Measurements from ENCODE around the gene PHACTR3. TPM values are rescaled to one million over a fixed set of nuclear protein-coding genes. Genes with fewer than 3 reads are reported as not detected.

PHACTR3 gene
- polyA plus RNA-seq, 1 donor: 8.3 TPM

DNA sequence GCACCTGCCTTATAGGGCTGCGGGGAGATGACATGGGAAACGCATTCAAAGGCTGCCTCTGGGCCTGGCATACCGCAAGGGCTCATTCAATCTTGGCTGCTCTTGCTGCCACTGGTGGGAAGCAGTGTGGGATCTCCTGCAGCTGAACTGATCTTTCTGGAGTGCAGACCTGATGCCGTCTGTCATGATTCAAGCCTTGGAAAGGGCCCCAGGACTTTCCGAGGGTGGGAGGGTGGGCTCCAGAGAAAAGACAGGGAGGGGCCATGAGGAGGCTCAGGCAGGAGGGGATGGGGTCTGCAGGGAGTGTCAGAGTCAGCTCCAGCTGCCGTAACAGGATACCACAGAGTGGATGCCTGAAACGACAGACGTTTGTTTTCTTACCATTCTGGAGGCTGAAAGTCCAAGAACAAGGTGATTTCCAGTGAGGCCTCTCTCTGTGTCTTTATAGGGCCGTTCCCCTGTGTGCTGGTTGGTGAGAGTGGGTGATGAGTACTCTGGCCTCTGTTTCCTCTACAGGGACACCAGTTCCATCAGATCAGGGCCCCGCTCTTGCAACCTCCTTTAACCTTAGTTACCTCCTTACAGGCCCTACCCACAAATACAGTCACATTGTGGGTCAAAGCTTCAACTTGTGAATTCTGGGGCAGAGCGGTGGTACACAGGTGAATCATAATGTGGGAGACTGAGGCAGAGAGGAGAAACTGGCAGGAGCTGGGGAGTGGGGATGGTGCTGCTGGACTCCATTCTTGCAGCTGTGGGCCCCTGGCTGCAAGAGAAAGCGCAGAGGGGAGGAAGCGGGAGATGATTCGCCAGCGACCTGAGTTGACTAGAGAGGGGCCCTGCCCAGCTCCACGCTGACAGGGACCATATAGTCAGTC, 180.7 kb downstream of the PHACTR3 start:
- Histone ChIP-seq H3K36me3 (ENCODE audit: control insufficient read depth, insufficient read depth, low read length) (no peaks in the 10 kb centered on the region), H3K4me1 (ENCODE audit: control insufficient read depth, insufficient read depth, low read length) (peaks cover 3% of the 10 kb centered on the region), H3K27ac (ENCODE audit: low read length) (no peak overlapping the region), H3K27me3 (ENCODE audit: control insufficient read depth, insufficient read depth, low read length) (no peaks in the 10 kb centered on the region), H3K9me3 (ENCODE audit: control insufficient read depth, low read depth, low read length) (no peaks in the 10 kb centered on the region), H3K4me3 (ENCODE audit: low read length) (no peak overlapping the region)
- peak in 1 of 2 donors; percentile 58 for DNase-seq
- WGBS (ENCODE audit: insufficient coverage, low lambda C conversion rate): no CpG with 5 or more reads among the region's 16 CpGs

DNA sequence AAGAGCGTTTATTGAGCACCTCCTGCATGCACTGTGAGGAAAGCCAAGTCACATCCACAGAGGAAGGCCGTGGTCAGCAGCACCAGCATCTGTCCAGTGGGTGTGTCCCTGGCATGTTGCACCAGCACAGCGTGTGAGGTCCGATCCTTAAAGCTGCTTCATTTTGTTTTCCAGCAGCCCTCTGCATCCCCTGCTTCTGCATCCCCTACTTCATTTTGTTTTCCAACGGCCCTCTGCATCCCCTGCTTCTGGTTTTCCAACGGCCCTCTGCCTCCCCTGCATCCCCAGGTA, 181.3 kb downstream of the PHACTR3 start:
- Histone ChIP-seq H3K4me3 (ENCODE audit: low read length) (no peak overlapping the region), H3K27ac (ENCODE audit: low read length) (no peak overlapping the region), H3K9me3 (ENCODE audit: control insufficient read depth, low read depth, low read length) (no peaks in the 10 kb centered on the region), H3K27me3 (ENCODE audit: control insufficient read depth, insufficient read depth, low read length) (peaks cover 4% of the 10 kb centered on the region), H3K36me3 (ENCODE audit: control insufficient read depth, insufficient read depth, low read length) (no peaks in the 10 kb centered on the region), H3K4me1 (ENCODE audit: control insufficient read depth, insufficient read depth, low read length) (peaks cover 3% of the 10 kb centered on the region)
- no CpG with 5 or more reads among the region's 6 CpGs for WGBS (ENCODE audit: insufficient coverage, low lambda C conversion rate)
- no peak for DNase-seq

DNA sequence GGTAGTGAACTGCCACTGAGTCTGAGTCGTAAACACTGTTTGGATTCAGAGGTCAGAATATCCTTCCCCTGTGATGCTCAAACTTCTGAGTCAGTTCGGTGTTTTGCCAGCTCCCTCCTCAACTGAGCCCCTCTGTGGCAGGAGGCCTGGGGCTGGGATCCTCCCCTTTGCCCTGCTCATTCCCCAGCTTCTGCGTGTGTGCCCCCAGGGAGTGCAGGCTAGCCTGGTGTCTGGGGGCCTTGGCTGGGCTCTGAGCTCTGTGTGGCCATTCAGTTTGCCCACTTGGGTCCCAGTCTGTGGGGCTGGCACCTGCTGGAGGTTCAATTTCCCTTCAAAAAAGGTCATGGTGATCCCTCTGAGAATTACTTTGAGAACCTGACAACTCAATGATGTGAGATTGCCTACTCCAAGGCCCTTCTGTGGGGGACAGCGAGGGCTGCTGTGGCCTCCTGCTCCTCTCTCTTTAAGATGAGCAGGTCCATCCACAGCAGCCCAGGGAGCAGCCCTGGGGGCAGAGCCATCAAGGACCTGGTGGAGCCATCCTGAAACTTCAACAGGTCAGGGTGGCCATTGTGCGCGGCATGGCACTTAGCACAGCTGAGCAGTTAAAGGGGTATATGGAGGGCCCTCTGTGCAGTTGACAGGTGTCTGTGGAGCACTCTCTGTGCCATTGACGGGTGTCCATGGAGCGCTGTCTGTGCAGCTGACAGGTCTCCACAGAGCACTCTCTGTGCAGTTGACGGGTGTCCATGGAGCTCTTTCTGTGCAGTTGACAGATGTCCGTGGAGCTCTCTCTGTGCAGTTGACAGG, 181.9 kb downstream of the PHACTR3 start:
- no peak for DNase-seq

DNA sequence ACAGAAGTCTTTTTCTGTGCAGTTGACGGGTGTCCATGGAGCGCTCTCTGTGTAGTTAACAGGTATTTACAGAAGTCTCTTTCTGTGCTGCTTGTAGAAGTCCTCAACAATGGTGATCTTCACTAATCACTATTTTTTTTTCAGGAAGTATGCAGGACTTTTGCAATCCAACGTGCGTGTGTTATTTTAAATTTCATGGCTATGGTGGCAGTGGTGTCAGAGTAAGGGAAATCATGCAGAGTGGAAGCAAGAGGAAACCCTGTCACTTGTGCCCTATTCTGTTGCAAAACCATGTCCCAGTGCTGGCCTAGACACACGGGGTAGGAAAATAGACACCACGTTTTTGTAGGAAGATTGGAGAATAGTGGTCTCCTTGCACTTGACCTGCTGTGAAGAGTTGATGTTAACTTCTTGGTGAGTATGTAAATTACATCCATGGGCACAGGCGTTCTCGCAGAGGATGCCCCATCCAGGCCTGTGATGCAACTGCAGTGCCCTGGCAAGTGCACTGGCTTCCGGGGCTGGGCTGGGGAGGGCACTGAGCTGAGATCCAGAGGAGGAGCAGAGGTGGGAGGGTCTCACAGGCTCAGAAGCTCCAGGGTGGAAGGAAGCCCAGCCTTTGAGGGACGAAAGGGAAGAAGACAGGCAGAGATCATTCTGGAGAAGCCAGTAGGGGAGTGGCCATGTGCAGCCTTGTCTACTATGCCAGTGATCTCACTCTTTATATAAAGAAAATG, 182.6 kb downstream of the PHACTR3 start:
- DNase-seq: no peak
- WGBS (ENCODE audit: insufficient coverage, low lambda C conversion rate): no CpG with 5 or more reads among the region's 10 CpGs
- Histone ChIP-seq H3K27ac (ENCODE audit: low read length) (no peak overlapping the region), H3K27me3 (ENCODE audit: control insufficient read depth, insufficient read depth, low read length) (peaks cover 4% of the 10 kb centered on the region), H3K4me3 (ENCODE audit: low read length) (no peak overlapping the region), H3K4me1 (ENCODE audit: control insufficient read depth, insufficient read depth, low read length) (peaks cover 3% of the 10 kb centered on the region), H3K9me3 (ENCODE audit: control insufficient read depth, low read depth, low read length) (no peaks in the 10 kb centered on the region), H3K36me3 (ENCODE audit: control insufficient read depth, insufficient read depth, low read length) (no peaks in the 10 kb centered on the region)

More for the DNA sequence above, 181.9 kb downstream of the PHACTR3 start:
- peaks cover 3% of the 10 kb centered on the region for H3K4me1 ChIP-seq (ENCODE audit: control insufficient read depth, insufficient read depth, low read length)
- H3K9me3 ChIP-seq (ENCODE audit: control insufficient read depth, low read depth, low read length): no peaks in the 10 kb centered on the region
- H3K27me3 ChIP-seq (ENCODE audit: control insufficient read depth, insufficient read depth, low read length): peaks cover 4% of the 10 kb centered on the region
- no CpG with 5 or more reads among the region's 10 CpGs for WGBS (ENCODE audit: insufficient coverage, low lambda C conversion rate)
- no peak overlapping the region for H3K4me3 ChIP-seq (ENCODE audit: low read length)
- H3K36me3 ChIP-seq (ENCODE audit: control insufficient read depth, insufficient read depth, low read length): no peaks in the 10 kb centered on the region
- no peak overlapping the region for H3K27ac ChIP-seq (ENCODE audit: low read length)

DNA sequence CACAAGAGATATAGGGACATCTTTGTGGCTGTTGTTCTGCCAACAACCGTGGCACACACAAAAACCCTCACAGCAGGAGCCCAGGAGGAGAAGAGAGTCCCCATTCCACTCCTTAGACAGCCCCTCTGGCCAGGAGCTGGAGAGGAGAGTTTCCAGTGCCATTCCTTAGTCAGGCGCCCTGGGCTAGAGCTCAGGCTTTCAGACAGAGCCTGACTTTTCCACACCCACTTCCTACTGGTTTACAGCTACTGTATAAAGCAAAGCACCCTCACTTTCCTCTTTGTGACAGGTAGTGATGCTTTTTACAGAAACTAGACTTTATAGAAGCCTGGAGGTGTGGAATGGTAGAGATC, 183.2 kb downstream of the PHACTR3 start:
- no peak for DNase-seq
- Histone ChIP-seq H3K9me3 (ENCODE audit: control insufficient read depth, low read depth, low read length) (no peaks in the 10 kb centered on the region), H3K27ac (ENCODE audit: low read length) (no peak overlapping the region), H3K36me3 (ENCODE audit: control insufficient read depth, insufficient read depth, low read length) (no peaks in the 10 kb centered on the region), H3K4me1 (ENCODE audit: control insufficient read depth, insufficient read depth, low read length) (peaks cover 3% of the 10 kb centered on the region), H3K27me3 (ENCODE audit: control insufficient read depth, insufficient read depth, low read length) (peaks cover 4% of the 10 kb centered on the region), H3K4me3 (ENCODE audit: low read length) (no peak overlapping the region)
- WGBS (ENCODE audit: insufficient coverage, low lambda C conversion rate): no CpG with 5 or more reads among the region's 2 CpGs

DNA sequence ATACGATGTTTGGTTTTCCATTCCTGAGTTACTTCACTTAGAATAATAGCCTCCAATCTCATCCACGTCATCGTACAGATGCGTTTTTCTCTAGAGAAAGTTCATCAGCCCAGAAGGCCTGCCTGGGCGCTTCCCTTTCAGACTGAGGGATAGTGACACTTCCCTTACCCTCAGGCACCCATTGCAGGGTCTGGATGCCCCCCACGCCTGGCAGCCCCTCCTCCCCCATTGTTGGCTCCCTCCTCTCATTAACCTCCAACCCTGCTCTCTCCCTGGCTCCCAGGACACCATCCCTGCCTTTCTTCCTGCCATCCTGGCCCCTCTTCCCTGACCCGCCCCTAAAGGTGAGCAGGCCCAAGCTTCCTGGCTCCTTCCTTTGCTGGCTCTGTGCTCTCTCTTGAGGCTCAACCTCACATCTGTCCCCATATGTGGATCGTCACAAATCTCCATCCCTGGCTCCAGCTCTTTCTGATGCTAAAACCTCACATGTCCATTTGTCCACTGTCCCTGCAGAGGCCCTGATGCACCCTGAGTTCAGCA, 183.9 kb downstream of the PHACTR3 start:
- H3K27me3 ChIP-seq (ENCODE audit: control insufficient read depth, insufficient read depth, low read length): peaks cover 4% of the 10 kb centered on the region
- H3K27ac ChIP-seq (ENCODE audit: low read length): no peak overlapping the region
- no peak overlapping the region for H3K4me3 ChIP-seq (ENCODE audit: low read length)
- no peaks in the 10 kb centered on the region for H3K9me3 ChIP-seq (ENCODE audit: control insufficient read depth, low read depth, low read length)
- no CpG with 5 or more reads among the region's 8 CpGs for WGBS (ENCODE audit: insufficient coverage, low lambda C conversion rate)
- no peaks in the 10 kb centered on the region for H3K36me3 ChIP-seq (ENCODE audit: control insufficient read depth, insufficient read depth, low read length)
- DNase-seq: no peak
- peaks cover 3% of the 10 kb centered on the region for H3K4me1 ChIP-seq (ENCODE audit: control insufficient read depth, insufficient read depth, low read length)

DNA sequence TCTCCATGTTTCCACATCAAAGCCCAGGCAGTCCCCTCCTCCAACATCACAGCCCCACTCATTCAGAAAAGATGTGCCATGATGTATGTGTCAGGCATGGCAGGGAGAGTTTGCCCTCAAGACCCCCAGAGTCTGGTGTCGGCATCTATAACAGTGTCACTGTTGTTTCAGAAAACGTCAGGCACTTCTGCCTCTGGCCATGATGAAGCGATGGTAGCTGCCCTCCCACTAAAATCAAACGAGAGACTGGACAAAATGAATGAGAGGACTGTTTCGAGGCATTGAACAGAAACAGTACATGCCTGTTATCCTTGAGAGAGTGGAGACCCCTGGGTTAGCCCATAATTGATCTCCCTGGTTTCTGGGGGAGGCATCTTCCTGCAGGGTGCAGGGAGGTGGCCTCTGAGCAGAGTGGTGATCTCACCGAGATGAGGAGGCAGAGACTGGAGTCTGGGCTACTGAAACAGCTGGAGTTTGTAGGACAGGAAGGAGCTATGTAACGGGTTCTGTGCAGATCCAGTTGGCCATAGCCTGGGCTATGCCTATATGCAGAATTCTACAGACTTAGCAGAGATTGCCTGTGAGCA, 184.6 kb downstream of the PHACTR3 start:
- no peak overlapping the region for H3K27ac ChIP-seq (ENCODE audit: low read length)
- H3K9me3 ChIP-seq (ENCODE audit: control insufficient read depth, low read depth, low read length): no peaks in the 10 kb centered on the region
- no peak overlapping the region for H3K4me3 ChIP-seq (ENCODE audit: low read length)
- no peaks in the 10 kb centered on the region for H3K36me3 ChIP-seq (ENCODE audit: control insufficient read depth, insufficient read depth, low read length)
- peaks cover 3% of the 10 kb centered on the region for H3K4me1 ChIP-seq (ENCODE audit: control insufficient read depth, insufficient read depth, low read length)
- H3K27me3 ChIP-seq (ENCODE audit: control insufficient read depth, insufficient read depth, low read length): peaks cover 4% of the 10 kb centered on the region
- no peak for DNase-seq
- 100% methylated on average over 1 of the region's 7 CpGs for WGBS (ENCODE audit: insufficient coverage, low lambda C conversion rate)

DNA sequence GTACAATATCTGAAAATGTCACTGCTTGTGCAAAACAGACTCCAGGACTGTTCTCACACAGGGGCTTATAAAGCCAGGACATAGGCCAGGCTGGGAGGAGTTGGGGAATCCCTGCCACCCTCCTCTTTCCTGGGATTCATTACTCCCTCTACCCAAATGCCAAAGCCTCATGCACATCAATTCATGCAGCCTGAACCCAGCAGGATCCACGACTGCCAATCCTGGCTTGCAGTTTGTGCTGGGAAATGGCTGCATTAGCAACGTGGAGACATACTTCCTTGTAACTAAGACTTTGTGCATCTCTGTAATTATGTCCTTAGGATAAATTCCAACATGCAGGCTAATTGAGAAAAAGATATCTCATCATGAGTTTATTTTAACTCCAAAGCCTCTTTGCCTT, 185.3 kb downstream of the PHACTR3 start:
- no peaks in the 10 kb centered on the region for H3K36me3 ChIP-seq (ENCODE audit: control insufficient read depth, insufficient read depth, low read length)
- no peak overlapping the region for H3K27ac ChIP-seq (ENCODE audit: low read length)
- no peak overlapping the region for H3K4me3 ChIP-seq (ENCODE audit: low read length)
- no peaks in the 10 kb centered on the region for H3K9me3 ChIP-seq (ENCODE audit: control insufficient read depth, low read depth, low read length)
- DNase-seq: no peak
- no CpG with 5 or more reads among the region's 2 CpGs for whole genome bisulfite sequencing (ENCODE audit: insufficient coverage, low lambda C conversion rate)
- peaks cover under 1% of the 10 kb centered on the region for H3K4me1 ChIP-seq (ENCODE audit: control insufficient read depth, insufficient read depth, low read length)
- H3K27me3 ChIP-seq (ENCODE audit: control insufficient read depth, insufficient read depth, low read length): peaks cover 4% of the 10 kb centered on the region

DNA sequence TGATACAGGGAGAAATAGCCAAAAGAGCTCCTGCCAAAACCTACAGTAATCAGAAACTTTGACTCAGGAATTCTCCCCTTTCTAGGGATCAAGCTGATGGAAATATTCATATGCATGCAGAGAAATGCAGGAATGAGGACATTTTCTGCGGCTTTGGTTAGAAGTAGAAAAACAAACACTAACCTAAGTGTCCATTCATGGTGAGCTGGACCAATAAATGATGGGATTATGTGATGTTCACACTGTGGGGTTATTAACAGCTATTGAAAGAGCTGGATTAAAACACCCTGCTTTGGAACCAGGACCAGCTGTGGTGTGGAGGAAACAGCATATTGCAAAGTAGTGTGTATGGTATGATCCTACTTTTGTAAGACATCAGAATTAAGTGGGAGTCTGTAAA, 186.0 kb downstream of the PHACTR3 start:
- no peaks in the 10 kb centered on the region for H3K36me3 ChIP-seq (ENCODE audit: control insufficient read depth, insufficient read depth, low read length)
- no peaks in the 10 kb centered on the region for H3K4me1 ChIP-seq (ENCODE audit: control insufficient read depth, insufficient read depth, low read length)
- no peak overlapping the region for H3K4me3 ChIP-seq (ENCODE audit: low read length)
- H3K9me3 ChIP-seq (ENCODE audit: control insufficient read depth, low read depth, low read length): no peaks in the 10 kb centered on the region
- DNase-seq: no peak
- H3K27ac ChIP-seq (ENCODE audit: low read length): no peak overlapping the region
- WGBS (ENCODE audit: insufficient coverage, low lambda C conversion rate): 20% methylated on average over 1 of the region's 1 CpG
- H3K27me3 ChIP-seq (ENCODE audit: control insufficient read depth, insufficient read depth, low read length): peaks cover 4% of the 10 kb centered on the region

DNA sequence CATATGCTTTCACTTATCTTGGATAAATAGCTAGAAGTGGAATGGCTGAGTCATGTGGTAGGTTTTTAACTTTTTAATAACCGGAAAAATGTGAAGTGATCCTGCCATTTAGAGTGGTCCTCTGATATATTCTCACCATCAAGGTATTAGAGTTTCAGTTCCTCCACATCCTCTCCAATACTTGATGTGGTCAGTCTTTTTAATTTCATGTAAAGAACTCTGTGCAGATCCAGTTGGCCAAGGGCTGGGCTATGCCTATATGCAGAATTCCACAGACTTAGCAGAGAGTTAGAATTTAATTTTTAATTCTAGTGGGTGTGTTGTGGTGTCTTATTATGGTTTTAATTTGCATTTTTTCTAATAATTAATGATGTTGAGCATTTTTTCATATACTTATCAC, 188.0 kb downstream of the PHACTR3 start:
- Histone ChIP-seq H3K9me3 (ENCODE audit: control insufficient read depth, low read depth, low read length) (peaks cover 5% of the 10 kb centered on the region), H3K36me3 (ENCODE audit: control insufficient read depth, insufficient read depth, low read length) (no peaks in the 10 kb centered on the region), H3K27me3 (ENCODE audit: control insufficient read depth, insufficient read depth, low read length) (peaks cover 4% of the 10 kb centered on the region), H3K27ac (ENCODE audit: low read length) (no peak overlapping the region), H3K4me3 (ENCODE audit: low read length) (no peak overlapping the region), H3K4me1 (ENCODE audit: control insufficient read depth, insufficient read depth, low read length) (no peaks in the 10 kb centered on the region)
- no peak for DNase-seq
- 100% methylated on average over 1 of the region's 1 CpG for WGBS (ENCODE audit: insufficient coverage, low lambda C conversion rate)
